K562 (cell line): ENCODE measurements around the gene MAML3. TPM values are rescaled to one million over a fixed set of nuclear protein-coding genes. Genes with fewer than 3 reads are reported as not detected.

Experiments used
- ARID1B ChIP-seq: fragments of 450-650 bp; IDR thresholded peaks from 2 replicates; pipeline ENCODE4 v1.6.1; 2016; ENCODE audit warnings: antibody characterized with exemption, mild to moderate bottlenecking, inconsistent platforms
- ARID3A ChIP-seq: IDR thresholded peaks from 2 replicates; pipeline ENCODE4 v1.6.1; 2012; ENCODE audit warnings: low read depth, low read length, improper control_type of control experiment, borderline replicate concordance
- CBFA2T3 ChIP-seq: fragments of 450-650 bp; IDR thresholded peaks from 2 replicates; pipeline ENCODE4 v1.6.1; 2017
- E2F1 ChIP-seq: sonication (generic); formaldehyde crosslinking; IDR thresholded peaks from 2 replicates; pipeline ENCODE4 v1.8.1; 2023; ENCODE audit warnings: mild to moderate bottlenecking, missing genetic modification reagents, moderate library complexity
- JUND ChIP-seq, 2 experiments: IDR thresholded peaks; 2 replicates in 1 of 2; 3 replicates in 1 of 2; pipeline ENCODE4 v1.6.1; 2011; ENCODE audit warnings: borderline replicate concordance in 2 of 2, low read depth in 2 of 2, low read length in 2 of 2, improper control_type of control experiment in 1 of 2, missing biosample characterization in 1 of 2, missing genetic modification characterization in 1 of 2, missing genetic modification reagents in 1 of 2
- MEF2D ChIP-seq: conservative IDR thresholded peaks from 2 replicates; pipeline ENCODE4 v1.6.1; 2016; ENCODE audit warnings: low read depth, missing genetic modification characterization, missing compliant biosample characterization
- MTF1 ChIP-seq: fragments of 250-450 bp; sonication (Bioruptor Pico); IDR thresholded peaks from 2 replicates; pipeline ENCODE4 v1.9.0; 2021; ENCODE audit warnings: moderate library complexity, mild to moderate bottlenecking, inconsistent platforms, borderline replicate concordance
- NELFE ChIP-seq: IDR thresholded peaks from 2 replicates; pipeline ENCODE4 v1.6.1; 2011; ENCODE audit warnings: mild to moderate bottlenecking; ENCODE audit not compliant: insufficient read depth, insufficient read length
- PHF8 ChIP-seq: fragments of 200-600 bp; sonication (generic); IDR thresholded peaks from 2 replicates; pipeline ENCODE4 v1.6.1; 2012; ENCODE audit warnings: mixed run types, mild to moderate bottlenecking, inconsistent platforms, low read length, moderate library complexity, borderline replicate concordance
- POLR2AphosphoS2 ChIP-seq: IDR thresholded peaks from 2 replicates; pipeline ENCODE4 v1.6.1; 2012; ENCODE audit warnings: low read length, improper control_type of control experiment
- TAF7 ChIP-seq: fragments of 450-650 bp; IDR thresholded peaks from 2 replicates; pipeline ENCODE4 v1.6.1; 2016; ENCODE audit warnings: missing genetic modification characterization, missing compliant biosample characterization
- TSHZ1 ChIP-seq: fragments of 250-450 bp; sonication (Bioruptor Pico); IDR thresholded peaks from 2 replicates; pipeline ENCODE4 v1.4.0; 2020; ENCODE audit warnings: mild to moderate bottlenecking, moderate library complexity
- VEZF1 ChIP-seq: fragments of 200-800 bp; sonication (Bioruptor generic); IDR thresholded peaks from 2 replicates; pipeline ENCODE4 v1.6.1; 2017; ENCODE audit warnings: missing genetic modification characterization, missing compliant biosample characterization
- WHSC1 ChIP-seq: IDR thresholded peaks from one replicate; pipeline ENCODE4 v1.6.1; 2012; ENCODE audit warnings: low read length, control low read depth, inconsistent platforms
- ZBTB8A ChIP-seq: fragments of 450-650 bp; IDR thresholded peaks from 2 replicates; pipeline ENCODE4 v1.6.1; 2018; ENCODE audit warnings: mild to moderate bottlenecking, moderate library complexity; ENCODE audit not compliant: partially characterized antibody
- ZNF639 ChIP-seq, 2 experiments: fragments of 200-800 bp in 1 of 2; sonication (Bioruptor generic) in 1 of 2; sonication (generic) in 1 of 2; formaldehyde crosslinking in 1 of 2; IDR thresholded peaks in 1 of 2; conservative IDR thresholded peaks in 1 of 2; 2 replicates each; pipeline versions ENCODE4 v1.5.0 to v1.6.1; 2016 to 2020; ENCODE audit warnings: missing compliant biosample characterization in 1 of 2, missing genetic modification characterization in 1 of 2, missing genetic modification reagents in 1 of 2
- polyA plus RNA-seq, 8 experiments: library from polyadenylated mRNA; depleted of rRNA in 4 of 8; stranded (reverse) in 5 of 8; unstranded in 3 of 8; fragments of >200 nt; fragmentation: Nextera tagmentation in 2 of 8; fragmentation: Illumina TruSeq in 1 of 8; extraction: Ambion mirVana in 2 of 8; extraction: Trizol in 1 of 8; gene quantifications; 2 replicates each; pipeline versions ENCODE4 v1.2.1 to v1.2.3, GENCODE V29; 2011 to 2014; ENCODE audit warnings: inconsistent platforms in 1 of 8, missing spikeins in 1 of 8
- total RNA-seq, 7 experiments: library from RNA; depleted of rRNA in 6 of 7; stranded (reverse); fragments of >200 nt in 6 of 7; fragmentation: Illumina TruSeq in 2 of 7; extraction: Trizol in 2 of 7; gene quantifications; 2 replicates each; pipeline versions ENCODE4 v1.2.1 to v1.2.3, GENCODE V29; 2011 to 2021; ENCODE audit warnings: low replicate concordance in 1 of 7

The MAML3 gene
- total and polyA plus RNA-seq, 9 of the 15 experiments (the other 6 are each of a cell fraction or from before 2014, with no cell fraction given): 0.01 to 0.55 (median 0.25) TPM

- TF ChIP-seq E2F1 (CRISPR knock-in tag) (no peak), TSHZ1 (CRISPR knock-in tag) (no peak), ARID1B (0 out of 2 replicates have a peak, but pooled peaks have one; percentile 23), MEF2D (tag) (peak; percentile 87), WHSC1 (no peak), ZNF639 (CRISPR knock-in tag; conservative IDR thresholded peaks at IDR 0.05 in 1 of 2, IDR thresholded peaks at IDR 0.05 in 1 of 2) (no peak), JUND (IDR thresholded peaks at IDR 0.05; ENCODE audit: borderline replicate concordance, low read depth, low read length) (peak; percentile 51; the same call in 1 of the 2 replicates), JUND (tag; IDR thresholded peaks at IDR 0.05; ENCODE audit: borderline replicate concordance, low read depth, low read length) (no peak; the same call in 2 of the 3 replicates), CBFA2T3 (no peak), MTF1 (CRISPR knock-in tag) (no peak), ZBTB8A (no peak), VEZF1 (peak; percentile 42), TAF7 (tag) (no peak), ARID3A (no peak), NELFE (no peak), PHF8 (no peak), POLR2AphosphoS2 (no peak)
Measured at GRCh38 chr4:139815778-139816601, 338.0 kb downstream of the MAML3 start (continued).
